NCI-H1694 treated with DMSO at 0.1 percent for 48 hours (cell line): ENCODE measurements around the gene SH3PXD2A.

Source experiments
- DNase-seq: peaks from one replicate; lab custom pipeline; 2025; lab: John Stamatoyannopoulos, UW

SH3PXD2A gene

GRCh38 chr10:103580430-103580829 lies 274.9 kb downstream of the SH3PXD2A start:
- no peak for DNase-seq

GRCh38 chr10:103580011-103580410 lies 275.4 kb downstream of the SH3PXD2A start:
- DNase-seq, result no peak

- no peak for DNase-seq
Measured at GRCh38 chr10:103578782-103579382, 276.5 kb downstream of the SH3PXD2A start.

GRCh38 chr10:103576862-103577261 lies 278.5 kb downstream of the SH3PXD2A start:
- DNase-seq, result no peak

- DNase-seq, result no peak
Measured at GRCh38 chr10:103576076-103576471, 279.3 kb downstream of the SH3PXD2A start.

- DNase-seq, result no peak
Measured at GRCh38 chr10:103575416-103576075, 279.8 kb downstream of the SH3PXD2A start.

GRCh38 chr10:103574097-103575061 lies 281.0 kb downstream of the SH3PXD2A start:
- no peak for DNase-seq

- DNase-seq, result no peak
Measured at GRCh38 chr10:103573205-103573487, 282.2 kb downstream of the SH3PXD2A start.

- no peak for DNase-seq
Measured at GRCh38 chr10:103572347-103573204, 282.8 kb downstream of the SH3PXD2A start.

- no peak for DNase-seq
Measured at GRCh38 chr10:103571656-103571975, 283.8 kb downstream of the SH3PXD2A start.

GRCh38 chr10:103570844-103571655 lies 284.3 kb downstream of the SH3PXD2A start:
- DNase-seq, result no peak

- no peak for DNase-seq
Measured at GRCh38 chr10:103569896-103570295, 285.5 kb downstream of the SH3PXD2A start.

- DNase-seq, result no peak
Measured at GRCh38 chr10:103568505-103568904, 286.9 kb downstream of the SH3PXD2A start.

GRCh38 chr10:103566536-103566935 lies 288.8 kb downstream of the SH3PXD2A start:
- no peak for DNase-seq

GRCh38 chr10:103564776-103565520 lies 290.4 kb downstream of the SH3PXD2A start:
- DNase-seq, result no peak

- no peak for DNase-seq
Measured at GRCh38 chr10:103564116-103564501, 291.3 kb downstream of the SH3PXD2A start.

- DNase-seq, result no peak
Measured at GRCh38 chr10:103563231-103564115, 291.9 kb downstream of the SH3PXD2A start.

GRCh38 chr10:103562383-103562782 lies 293.0 kb downstream of the SH3PXD2A start:
- DNase-seq, result no peak

- DNase-seq, result no peak
Measured at GRCh38 chr10:103560886-103561285, 294.5 kb downstream of the SH3PXD2A start.

- no peak for DNase-seq
Measured at GRCh38 chr10:103559776-103560175, 295.6 kb downstream of the SH3PXD2A start.
